NT2/D1 (cell line): ENCODE measurements around the gene RERE.

Experiments used
- DNase-seq: peaks from one replicate; pipeline ENCODE4 v3.0.0-alpha.2; 2011; ENCODE audit warnings: low read depth, low spot score
- H3K27me3 ChIP-seq: 2 replicates; pipeline ENCODE4 v1.6.0; 2011; ENCODE audit warnings: mild to moderate bottlenecking; ENCODE audit not compliant: insufficient read length, insufficient read depth
- H3K36me3 ChIP-seq: 2 replicates; pipeline ENCODE4 v1.6.1; 2011; ENCODE audit warnings: mild to moderate bottlenecking, low read length, mixed read lengths; ENCODE audit not compliant: insufficient read depth, insufficient read length
- H3K4me1 ChIP-seq: 2 replicates; pipeline ENCODE4 v1.5.1; 2011; ENCODE audit not compliant: insufficient read depth, insufficient read length
- H3K4me3 ChIP-seq: 2 replicates; pipeline ENCODE4 v1.5.1; 2011; ENCODE audit warnings: low read depth; ENCODE audit not compliant: insufficient read length
- H3K9ac ChIP-seq: 2 replicates; pipeline ENCODE4 v1.6.0; 2011; ENCODE audit warnings: low read depth; ENCODE audit not compliant: insufficient read length
- H3K9me3 ChIP-seq: 2 replicates; pipeline ENCODE4 v1.5.1; 2011; ENCODE audit warnings: mild to moderate bottlenecking, low read length; ENCODE audit not compliant: insufficient read depth
- SUZ12 ChIP-seq: IDR thresholded peaks from 2 replicates; pipeline ENCODE4 v1.6.1; 2011; ENCODE audit not compliant: insufficient read length, insufficient read depth; ENCODE audit errors: extremely low read depth
- YY1 ChIP-seq: IDR thresholded peaks from 2 replicates; pipeline ENCODE4 v1.6.1; 2011; ENCODE audit not compliant: insufficient read length, insufficient read depth
- ZNF274 ChIP-seq: IDR thresholded peaks from 2 replicates; pipeline ENCODE4 v1.6.1; 2011; ENCODE audit warnings: mild to moderate bottlenecking, low read depth, low read length

RERE gene

DNA sequence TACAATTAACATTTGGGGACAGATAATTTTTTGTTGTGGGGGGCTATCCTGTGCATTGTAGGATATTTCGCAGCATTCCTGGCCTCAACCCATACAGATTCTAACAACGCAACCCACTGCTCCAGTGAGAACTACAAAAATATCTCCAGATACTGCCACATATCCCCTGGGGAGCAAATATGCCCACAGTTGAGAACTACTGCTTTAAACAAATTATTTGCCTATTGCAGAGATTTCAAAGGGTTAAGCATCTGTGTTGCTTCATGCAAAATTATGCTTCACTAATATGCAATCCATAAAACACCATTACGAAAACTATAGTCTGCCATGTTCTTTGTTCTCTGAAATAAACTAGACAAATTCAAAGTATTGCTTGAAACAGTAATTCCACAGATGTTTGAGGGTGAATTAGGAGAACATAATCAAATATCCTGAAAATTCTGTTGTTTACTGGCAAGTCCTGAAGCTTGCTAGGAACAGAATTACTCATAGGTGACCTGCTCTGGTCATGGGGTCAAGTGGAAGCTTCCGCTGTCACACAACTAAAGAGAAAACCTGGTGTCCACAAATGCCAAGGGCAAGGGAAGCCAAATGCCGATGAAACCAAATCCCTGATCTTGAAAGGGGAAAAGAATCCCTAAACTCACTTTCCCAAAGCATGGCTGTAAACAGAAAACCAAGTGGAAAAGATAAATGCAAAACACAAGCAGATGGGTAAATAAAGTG lies 149.4 kb downstream of the RERE start:
- Histone ChIP-seq H3K27me3 (no peaks in the 10 kb centered on the region), H3K9ac (no peak overlapping the region), H3K4me1 (no peaks in the 10 kb centered on the region), H3K4me3 (no peak overlapping the region), H3K9me3 (no peaks in the 10 kb centered on the region), H3K36me3 (no peaks in the 10 kb centered on the region)
- TF ChIP-seq ZNF274 (no peak), SUZ12 (no peak), YY1 (no peak)
- no peak for DNase-seq

DNA sequence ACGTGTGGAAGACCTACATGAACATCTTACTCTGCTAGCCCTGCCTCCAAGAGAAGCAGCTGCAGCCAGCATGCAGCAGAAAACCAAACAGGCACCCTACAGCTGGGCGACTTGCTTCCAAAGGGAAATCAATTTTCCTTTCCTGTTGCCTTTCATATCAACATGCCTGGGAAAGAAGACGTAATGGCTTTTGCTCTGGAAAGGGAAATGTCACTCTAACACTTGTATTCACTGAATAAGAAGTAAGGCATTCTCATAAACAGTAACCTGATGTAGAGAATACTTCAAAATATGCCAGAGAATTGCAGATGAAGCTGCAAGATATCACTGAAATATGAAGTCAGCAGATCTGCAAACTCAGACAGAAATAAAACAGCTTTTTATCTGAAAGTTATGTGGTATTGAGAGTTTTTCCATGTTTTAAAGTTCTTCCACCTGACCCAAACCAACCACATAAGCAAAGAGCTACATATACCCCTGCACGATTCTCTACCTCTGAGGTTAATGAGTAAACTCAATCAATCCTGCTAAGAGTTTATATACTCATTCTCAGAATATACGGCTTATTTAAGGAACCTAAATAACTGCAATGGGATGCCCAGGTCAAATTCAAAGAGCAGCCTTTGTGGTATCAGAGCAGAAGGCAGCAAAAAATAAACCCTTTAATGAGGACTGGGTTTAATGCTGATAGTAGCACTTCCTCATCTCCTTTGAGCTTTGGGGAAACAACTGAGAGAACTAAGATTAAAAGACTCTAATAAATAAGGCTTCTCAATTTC lies 150.9 kb downstream of the RERE start:
- Histone ChIP-seq H3K36me3 (no peaks in the 10 kb centered on the region), H3K4me1 (no peaks in the 10 kb centered on the region), H3K4me3 (no peak overlapping the region), H3K9ac (no peak overlapping the region), H3K27me3 (no peaks in the 10 kb centered on the region), H3K9me3 (no peaks in the 10 kb centered on the region)
- TF ChIP-seq SUZ12 (no peak), YY1 (no peak), ZNF274 (no peak)
- DNase-seq: no peak

- TF ChIP-seq SUZ12 (no peak), YY1 (no peak), ZNF274 (no peak)
- no peak overlapping the region for H3K9ac ChIP-seq
- no peaks in the 10 kb centered on the region for H3K36me3 ChIP-seq
- no peaks in the 10 kb centered on the region for H3K9me3 ChIP-seq
- no peaks in the 10 kb centered on the region for H3K27me3 ChIP-seq
- DNase-seq: no peak
- no peak overlapping the region for H3K4me3 ChIP-seq
- no peaks in the 10 kb centered on the region for H3K4me1 ChIP-seq
Measured at GRCh38 chr1:8665833-8666232, 151.6 kb downstream of the RERE start.

DNA sequence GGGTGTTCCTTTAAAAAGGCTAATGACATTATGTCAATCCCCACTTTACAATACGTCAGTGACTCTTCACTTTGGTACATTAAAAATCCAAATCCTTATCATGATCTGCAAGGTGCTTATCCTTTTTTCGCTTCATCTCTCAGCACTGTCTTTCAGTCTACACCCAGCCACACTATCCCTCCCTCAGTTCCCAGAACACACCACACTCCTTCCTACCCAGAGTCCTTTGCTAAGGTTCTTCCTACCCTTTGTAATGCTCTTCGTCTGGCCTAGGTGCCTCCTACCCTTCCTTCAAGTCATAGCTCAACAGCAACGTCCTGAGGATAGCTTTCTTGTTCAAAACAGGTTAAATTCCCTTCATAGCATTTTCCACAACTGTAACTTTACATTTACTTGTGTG lies 152.6 kb downstream of the RERE start:
- Histone ChIP-seq H3K4me1 (no peaks in the 10 kb centered on the region), H3K9ac (no peak overlapping the region), H3K36me3 (no peaks in the 10 kb centered on the region), H3K27me3 (no peaks in the 10 kb centered on the region), H3K4me3 (no peak overlapping the region), H3K9me3 (no peaks in the 10 kb centered on the region)
- TF ChIP-seq YY1 (no peak), SUZ12 (no peak), ZNF274 (no peak)
- no peak for DNase-seq

DNA sequence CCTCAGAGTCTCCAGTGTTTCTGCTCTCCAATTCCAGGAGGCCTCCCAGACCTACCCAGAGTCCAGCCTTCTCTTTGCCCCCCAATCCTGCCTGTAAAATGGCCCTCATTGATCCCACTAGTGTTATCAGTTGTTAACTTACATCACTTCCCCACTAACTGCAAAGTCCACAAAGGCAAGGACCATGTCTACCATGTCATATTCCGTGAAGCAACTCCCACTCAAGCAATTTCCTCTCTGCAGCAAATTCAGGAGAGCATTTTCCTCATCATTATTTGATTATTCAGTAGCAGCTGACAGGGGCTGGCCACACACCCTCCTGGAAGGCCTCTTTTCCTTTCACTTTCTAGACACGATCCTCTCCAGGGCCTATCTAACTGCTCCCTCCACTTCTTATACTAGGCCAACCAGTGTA lies 153.5 kb downstream of the RERE start:
- no peaks in the 10 kb centered on the region for H3K36me3 ChIP-seq
- H3K4me3 ChIP-seq: no peak overlapping the region
- no peak overlapping the region for H3K9ac ChIP-seq
- H3K9me3 ChIP-seq: no peaks in the 10 kb centered on the region
- H3K4me1 ChIP-seq: no peaks in the 10 kb centered on the region
- no peak for DNase-seq
- TF ChIP-seq ZNF274 (no peak), YY1 (no peak), SUZ12 (no peak)
- no peaks in the 10 kb centered on the region for H3K27me3 ChIP-seq

- TF ChIP-seq SUZ12 (no peak), YY1 (no peak), ZNF274 (no peak)
- Histone ChIP-seq H3K9ac (no peak overlapping the region), H3K4me1 (no peaks in the 10 kb centered on the region), H3K4me3 (no peak overlapping the region), H3K27me3 (no peaks in the 10 kb centered on the region), H3K36me3 (no peaks in the 10 kb centered on the region), H3K9me3 (no peaks in the 10 kb centered on the region)
- no peak for DNase-seq
Measured at GRCh38 chr1:8663090-8663802, 154.2 kb downstream of the RERE start.

DNA sequence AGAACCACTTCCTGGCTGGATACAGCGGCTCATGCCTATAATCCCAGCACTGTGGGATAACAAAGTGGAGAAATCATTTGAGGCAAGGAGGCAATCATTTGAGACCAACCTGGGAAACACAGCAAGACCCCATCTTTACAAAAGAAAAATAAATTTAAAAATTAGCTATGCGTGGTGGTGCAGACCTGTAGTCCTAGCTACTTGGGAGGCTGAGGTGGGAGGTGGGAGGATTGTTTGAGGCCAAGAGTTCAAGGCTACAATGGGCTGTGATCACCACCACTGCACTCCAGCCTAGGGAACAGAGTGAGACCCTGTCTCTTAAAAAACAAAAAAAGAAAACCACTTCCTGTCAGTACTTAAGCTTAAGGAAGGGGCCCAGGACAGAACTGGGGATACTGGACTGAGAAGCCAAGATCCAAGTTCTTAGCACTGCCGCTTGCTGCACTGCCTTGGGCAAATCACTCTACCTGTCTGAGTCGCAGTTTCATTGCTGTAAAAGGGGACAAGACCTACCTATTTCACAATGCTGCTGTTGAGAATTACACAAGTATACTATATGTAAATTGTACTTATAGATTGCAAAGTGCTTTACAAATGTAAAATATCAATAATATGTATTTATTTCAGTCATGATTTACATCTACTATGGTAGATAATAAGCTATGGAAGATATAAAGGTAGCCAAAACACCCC lies 154.9 kb downstream of the RERE start:
- no peaks in the 10 kb centered on the region for H3K36me3 ChIP-seq
- H3K4me3 ChIP-seq: no peak overlapping the region
- no peak overlapping the region for H3K9ac ChIP-seq
- TF ChIP-seq ZNF274 (no peak), SUZ12 (no peak), YY1 (no peak)
- no peaks in the 10 kb centered on the region for H3K9me3 ChIP-seq
- H3K27me3 ChIP-seq: no peaks in the 10 kb centered on the region
- DNase-seq: no peak
- H3K4me1 ChIP-seq: no peaks in the 10 kb centered on the region
